ENCODE results near the gene MAP3K14. TPM values are rescaled to one million over a fixed set of nuclear protein-coding genes. Genes with fewer than 3 reads are reported as not detected.
A peak's percentile ranks its signal among the peaks of the same experiment; 100 is the strongest.

Gene MAP3K14
- total and polyA plus RNA-seq, 10 of the 15 experiments (the other 5 are each of a cell fraction or from before 2014, with no cell fraction given), result 2.1 to 33.3 (median 19.7) TPM

- H3K4me1 ChIP-seq (ENCODE audit: control insufficient read depth, insufficient read depth, low read length), result peaks cover 91% of the 10 kb centered on the region
- FAIRE-seq (no peak), ATAC-seq (no peak), DNase-seq (ENCODE audit: low read depth, low spot score) (no peak)
- H3K9ac ChIP-seq (ENCODE audit: control insufficient read depth, insufficient read depth, low read length), result peak overlapping the region; percentile 21; the same call in 1 of the 2 replicates
- in situ Hi-C loops (cut with MboI), result no loop called here
- H3K4me3 ChIP-seq, result peak overlapping the region; percentile 24; the same call in 1 of the 2 replicates
- no peak overlapping the region for H2AFZ ChIP-seq (ENCODE audit: control insufficient read depth, low read depth, low read length)
- ChIA-PET SMC1A (ENCODE audit: uncharacterized antibody, unreplicated experiment) (interaction anchor here (1.3 to 5.7 kb wide), 4 partner anchors 9 to 88 kb away, joined by 5 to 153 read pairs (median 8); partner anchors contain the start of gene MAP3K14), RAD21 (ENCODE audit: unreplicated experiment) (interaction anchor here (1.8 to 5.7 kb wide), 4 partner anchors 15 to 61 kb away, joined by 11 to 44 read pairs (median 28); partner anchors contain the start of gene MAP3K14), POLR2A (interaction anchor here (7.1 kb wide), 1 partner anchor 16 kb away, joined by 62 read pairs; no protein-coding TSS in a partner anchor), CTCF (interaction anchor here (1.4 to 5.3 kb wide), 5 partner anchors 15 to 88 kb away, joined by 3 to 38 read pairs (median 24); partner anchors contain the start of gene MAP3K14)
- H3K27me3 ChIP-seq (replicated peaks in 1 of 2; ENCODE audit: control insufficient read depth in 2 of 2, insufficient read depth in 2 of 2, low read length in 1 of 2), result no peaks in the 10 kb centered on the region
- H3K27ac ChIP-seq (ENCODE audit: control insufficient read depth, insufficient read depth), result peak overlapping the region; percentile 78
- H3K9me3 ChIP-seq (replicated peaks; ENCODE audit: control insufficient read depth, insufficient read depth, low read length), result no peaks in the 10 kb centered on the region; the same call in 2 of the 3 replicates
- peaks cover 11 to 18% of the 10 kb centered on the region in 2 experiments for H3K36me3 ChIP-seq (ENCODE audit: control insufficient read depth in 2 of 2, insufficient read depth in 2 of 2, low read length in 1 of 2)
- peak overlapping the region; percentile 85 for H3K4me2 ChIP-seq (ENCODE audit: control insufficient read depth, insufficient read depth)
- peaks cover 94% of the 10 kb centered on the region for H3K79me2 ChIP-seq (ENCODE audit: control insufficient read depth, insufficient read depth, low read length)
- H4K20me1 ChIP-seq (ENCODE audit: control insufficient read depth, insufficient read depth), result no peaks in the 10 kb centered on the region
- 74% methylated on average over 1 of the region's 1 CpG for WGBS (ENCODE audit: insufficient coverage, insufficient replicate concordance, low lambda C conversion rate, missing lambda C conversion rate)
- TF ChIP-seq ZNF217 (IDR thresholded peaks at IDR 0.05) (no peak), TCF12 (IDR thresholded peaks at IDR 0.05; ENCODE audit: low read depth, low read length) (no peak), E2F8 (IDR thresholded peaks at IDR 0.05; ENCODE audit: low read depth, partially characterized antibody) (no peak), ZBTB33 (IDR thresholded peaks at IDR 0.05) (no peak), EED (IDR thresholded peaks at IDR 0.05; ENCODE audit: low read depth) (no peak), ZNF384 (IDR thresholded peaks at IDR 0.05; ENCODE audit: borderline replicate concordance, low read depth, low read length) (no peak), ZBTB4 (CRISPR knock-in tag; IDR thresholded peaks at IDR 0.05) (no peak)
- intact Hi-C loops (cut with micrococcal nuclease; ENCODE audit: unreplicated experiment), result no loop called here
- BruUV-seq (replicated peaks), result no TSS peak
These were observed 20.0 kb downstream of the MAP3K14 start for GRCh38 chr17:45296833-45297124.

Data from GM12878 (cell line).